ENCODE results near the gene PRKAG1.

The PRKAG1 gene

GRCh38 chr12:49036029-49036428, 17.5 kb upstream of the PRKAG1 start:
- Histone ChIP-seq H3K36me3 (replicated peaks; ENCODE audit: low read depth, low read length) (peaks cover 62% of the 10 kb centered on the region), H3K4me3 (ENCODE audit: low read length) (no peak overlapping the region), H3K27ac (ENCODE audit: low read length) (no peak overlapping the region), H3K4me2 (ENCODE audit: low read length) (no peak overlapping the region), H2AFZ (ENCODE audit: low read depth, low read length) (no peak overlapping the region), H3K79me2 (ENCODE audit: low read length) (no peaks in the 10 kb centered on the region), H4K20me1 (ENCODE audit: insufficient read depth, low read length) (peaks cover 3% of the 10 kb centered on the region), H3K9me3 (ENCODE audit: insufficient read depth, low read length) (no peaks in the 10 kb centered on the region), H3K9ac (ENCODE audit: low read length) (no peak overlapping the region), H3K27me3 (ENCODE audit: low read depth, low read length) (no peaks in the 10 kb centered on the region), H3K4me1 (ENCODE audit: low read length) (no peaks in the 10 kb centered on the region)
- TF ChIP-seq EZH2phosphoT487 (IDR thresholded peaks at IDR 0.05; ENCODE audit: low read depth): no peak
- TF ChIP-seq CTCF (IDR thresholded peaks at IDR 0.05; ENCODE audit: low read depth, low read length): no peak

GRCh38 chr12:49034286-49034622, 15.7 kb upstream of the PRKAG1 start:
- H2AFZ ChIP-seq (ENCODE audit: low read depth, low read length): no peak overlapping the region

GRCh38 chr12:49033611-49034285, 15.2 kb upstream of the PRKAG1 start:
- H3K36me3 ChIP-seq (replicated peaks; ENCODE audit: low read depth, low read length): peaks cover 68% of the 10 kb centered on the region
- no peaks in the 10 kb centered on the region for H3K4me1 ChIP-seq (ENCODE audit: low read length)
- no peak overlapping the region for H2AFZ ChIP-seq (ENCODE audit: low read depth, low read length)
- H3K9ac ChIP-seq (ENCODE audit: low read length): no peak overlapping the region
- TF ChIP-seq EZH2phosphoT487 (IDR thresholded peaks at IDR 0.05; ENCODE audit: low read depth): no peak
- TF ChIP-seq CTCF (IDR thresholded peaks at IDR 0.05; ENCODE audit: low read depth, low read length): no peak
- H3K27me3 ChIP-seq (ENCODE audit: low read depth, low read length): no peaks in the 10 kb centered on the region
- H3K4me2 ChIP-seq (ENCODE audit: low read length): no peak overlapping the region
- H3K4me3 ChIP-seq (ENCODE audit: low read length): no peak overlapping the region
- no peaks in the 10 kb centered on the region for H3K79me2 ChIP-seq (ENCODE audit: low read length)
- no peaks in the 10 kb centered on the region for H3K9me3 ChIP-seq (ENCODE audit: insufficient read depth, low read length)
- no peak overlapping the region for H3K27ac ChIP-seq (ENCODE audit: low read length)
- peaks cover 3% of the 10 kb centered on the region for H4K20me1 ChIP-seq (ENCODE audit: insufficient read depth, low read length)

More at GRCh38 chr12:49034286-49034622, 15.7 kb upstream of the PRKAG1 start:
- Histone ChIP-seq H3K4me3 (ENCODE audit: low read length) (no peak overlapping the region), H3K4me1 (ENCODE audit: low read length) (no peaks in the 10 kb centered on the region), H3K4me2 (ENCODE audit: low read length) (no peak overlapping the region), H3K27me3 (ENCODE audit: low read depth, low read length) (no peaks in the 10 kb centered on the region), H3K36me3 (replicated peaks; ENCODE audit: low read depth, low read length) (peaks cover 70% of the 10 kb centered on the region), H3K79me2 (ENCODE audit: low read length) (no peaks in the 10 kb centered on the region), H4K20me1 (ENCODE audit: insufficient read depth, low read length) (peaks cover 3% of the 10 kb centered on the region), H3K9me3 (ENCODE audit: insufficient read depth, low read length) (no peaks in the 10 kb centered on the region), H3K9ac (ENCODE audit: low read length) (no peak overlapping the region), H3K27ac (ENCODE audit: low read length) (no peak overlapping the region)
- TF ChIP-seq CTCF (IDR thresholded peaks at IDR 0.05; ENCODE audit: low read depth, low read length) (no peak), EZH2phosphoT487 (IDR thresholded peaks at IDR 0.05; ENCODE audit: low read depth) (no peak)

GRCh38 chr12:49032679-49033447, 14.3 kb upstream of the PRKAG1 start:
- no peaks in the 10 kb centered on the region for H3K9me3 ChIP-seq (ENCODE audit: insufficient read depth, low read length)
- no peaks in the 10 kb centered on the region for H3K27me3 ChIP-seq (ENCODE audit: low read depth, low read length)
- no peak for TF ChIP-seq EZH2phosphoT487 (IDR thresholded peaks at IDR 0.05; ENCODE audit: low read depth)
- no peak for TF ChIP-seq CTCF (IDR thresholded peaks at IDR 0.05; ENCODE audit: low read depth, low read length)
- H4K20me1 ChIP-seq (ENCODE audit: insufficient read depth, low read length): peaks cover 3% of the 10 kb centered on the region
- H3K9ac ChIP-seq (ENCODE audit: low read length): no peak overlapping the region
- no peaks in the 10 kb centered on the region for H3K79me2 ChIP-seq (ENCODE audit: low read length)
- H3K27ac ChIP-seq (ENCODE audit: low read length): no peak overlapping the region
- no peak overlapping the region for H3K4me2 ChIP-seq (ENCODE audit: low read length)
- H2AFZ ChIP-seq (ENCODE audit: low read depth, low read length): no peak overlapping the region
- no peaks in the 10 kb centered on the region for H3K4me1 ChIP-seq (ENCODE audit: low read length)
- H3K4me3 ChIP-seq (ENCODE audit: low read length): no peak overlapping the region
- H3K36me3 ChIP-seq (replicated peaks; ENCODE audit: low read depth, low read length): peaks cover 68% of the 10 kb centered on the region

Measured in OCI-LY3 (cell line).